Inflammatory macrophage treated with lipopolysaccharide for 4 hours (primary cell): ENCODE measurements around the gene CCDC61.

Experiments
- DNase-seq: peaks from one replicate; pipeline ENCODE4 v3.0.0-alpha.2; 2020

Gene CCDC61

DNA sequence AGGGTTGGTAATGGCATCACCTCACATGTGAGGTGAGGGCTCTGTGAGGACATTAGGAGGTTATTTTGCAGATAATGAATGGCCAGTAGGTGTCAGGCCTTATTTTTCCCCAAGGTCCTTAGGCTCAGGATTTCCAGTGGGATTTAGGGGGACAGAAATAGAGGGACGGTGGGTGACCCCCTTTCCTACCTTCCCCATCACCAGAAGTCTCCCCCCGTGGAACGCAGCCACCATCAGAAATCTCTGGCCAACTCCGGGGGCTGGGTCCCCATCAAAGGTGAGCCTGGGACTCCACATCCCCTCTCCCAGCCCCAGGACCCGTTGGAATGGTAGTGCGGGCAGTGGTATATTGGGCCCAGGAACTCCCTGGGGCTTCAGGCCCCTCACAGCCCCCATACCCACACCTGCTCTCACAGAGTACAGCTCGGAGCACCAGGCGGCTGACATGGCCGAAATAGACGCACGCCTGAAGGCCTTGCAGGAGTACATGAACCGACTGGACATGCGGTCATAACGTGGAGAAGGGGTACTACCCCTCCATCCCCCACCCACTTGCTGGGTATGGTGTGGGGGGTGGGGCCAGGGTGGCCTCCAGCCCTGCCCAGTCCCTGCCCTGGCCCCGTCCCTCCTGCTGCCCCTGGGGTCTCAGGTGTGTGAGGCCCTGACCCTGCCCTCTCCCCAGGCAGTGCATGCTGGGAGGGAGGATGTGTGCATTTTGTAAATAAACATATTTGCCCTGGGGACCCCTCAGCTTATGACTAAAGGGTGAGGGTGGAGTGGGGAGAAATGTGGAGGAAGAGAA, 22.8 kb downstream of the CCDC61 start:
- DNase-seq = no peak

DNA sequence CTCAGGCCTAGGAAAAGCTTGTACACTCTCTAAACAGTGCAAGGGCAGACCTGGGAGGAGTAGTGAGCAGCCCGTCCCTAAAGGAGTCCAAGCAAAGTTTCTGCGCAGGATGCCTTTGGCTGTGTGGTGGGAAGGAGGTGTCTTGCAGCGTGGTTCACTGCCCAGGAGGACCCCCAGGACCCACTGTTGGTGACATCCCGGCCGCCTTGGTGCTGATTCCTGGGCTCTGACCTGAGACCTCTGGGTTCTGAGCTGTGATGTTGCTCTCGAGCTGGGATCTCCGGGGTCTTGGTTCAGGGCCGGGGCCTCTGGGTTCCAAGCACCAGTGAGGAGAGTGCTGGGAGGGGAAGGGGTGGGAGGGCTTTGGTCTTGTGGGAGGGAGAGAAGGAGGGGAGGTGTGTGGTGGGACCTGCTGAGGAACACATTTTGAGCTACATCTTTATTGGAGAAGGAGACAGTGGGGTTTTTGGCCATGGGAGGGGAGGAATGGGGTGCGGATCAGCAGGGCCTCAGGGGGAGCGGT, 23.5 kb downstream of the CCDC61 start:
- no peak for DNase-seq

DNA sequence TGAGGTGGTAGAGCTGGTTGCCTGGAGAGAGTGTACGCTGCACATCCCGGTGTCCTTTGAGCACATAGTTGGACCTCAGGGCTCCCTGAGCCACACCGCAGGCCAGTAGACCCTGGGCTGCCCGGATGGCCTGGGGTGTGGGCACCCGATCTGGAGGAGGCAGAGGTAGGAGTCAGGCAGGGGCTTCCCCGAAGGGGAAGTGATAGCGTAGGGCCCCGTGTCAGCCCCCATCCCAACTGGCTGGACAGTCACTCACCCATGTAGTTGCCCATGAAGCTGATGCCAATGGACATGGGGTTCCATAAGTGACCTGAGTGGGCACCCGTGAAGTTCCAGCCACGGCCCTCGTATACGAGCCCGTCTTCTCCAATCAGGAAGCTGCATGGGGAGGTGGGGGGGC, 24.0 kb downstream of the CCDC61 start:
- no peak for DNase-seq

DNA sequence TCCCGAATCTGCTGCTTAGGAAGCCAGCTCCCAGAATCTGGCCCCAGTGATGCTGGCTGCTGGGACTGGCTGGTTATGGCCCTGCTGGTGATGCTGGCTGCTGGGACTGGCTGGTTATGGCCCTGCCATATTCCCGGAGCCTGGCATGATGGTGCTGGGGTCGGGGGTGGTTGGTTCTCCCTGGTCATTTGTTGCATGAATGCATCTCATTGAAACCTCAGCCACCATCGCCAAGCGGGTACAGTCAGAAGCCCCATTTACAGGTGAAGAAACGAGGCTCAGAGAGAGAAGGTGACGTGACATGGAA, 25.5 kb downstream of the CCDC61 start:
- no peak for DNase-seq

DNA sequence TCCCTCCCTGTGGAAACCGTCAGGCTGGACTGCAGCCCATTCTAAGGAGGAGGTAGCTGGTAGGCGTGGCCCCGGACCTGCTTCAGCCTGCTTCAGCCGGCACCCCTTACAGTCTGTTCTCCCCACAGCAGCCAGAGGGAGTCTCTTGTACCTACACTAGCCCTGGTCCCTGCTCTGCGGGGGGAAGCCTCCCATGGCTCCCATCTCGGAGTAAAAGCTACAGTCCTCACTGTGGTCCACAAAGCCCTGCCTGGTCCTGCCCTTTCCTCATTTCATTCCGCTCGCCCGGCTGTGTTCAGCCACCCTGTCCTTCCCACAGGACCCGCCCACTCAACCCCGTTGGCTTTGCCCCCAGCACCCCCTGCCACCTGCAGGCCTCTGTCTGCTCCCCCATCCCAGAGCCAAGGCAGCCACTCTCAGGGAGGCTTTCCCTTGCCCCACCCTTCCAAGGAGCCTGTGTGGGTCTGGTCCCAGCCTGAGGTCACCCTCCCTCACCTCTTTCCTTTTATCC, 26.3 kb downstream of the CCDC61 start:
- DNase-seq = no peak

DNA sequence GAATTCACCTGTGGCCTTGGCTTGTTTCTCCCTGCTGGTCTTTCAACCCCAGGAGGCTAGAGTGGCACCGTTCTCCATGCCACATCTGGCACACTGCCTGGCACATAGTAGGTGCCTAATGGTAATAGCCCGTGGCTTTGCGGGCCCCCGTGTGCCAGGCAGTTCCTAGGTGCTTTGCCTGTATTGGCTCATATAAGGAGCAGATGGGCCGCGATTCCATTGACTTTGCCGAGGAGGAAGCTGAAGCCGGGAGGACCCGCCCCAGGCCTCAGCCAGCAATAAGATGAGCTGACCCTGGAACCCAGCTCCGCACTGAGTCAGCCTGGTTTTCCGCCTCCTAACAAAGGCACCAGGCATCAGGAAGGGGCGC, 26.8 kb downstream of the CCDC61 start:
- DNase-seq = no peak

DNA sequence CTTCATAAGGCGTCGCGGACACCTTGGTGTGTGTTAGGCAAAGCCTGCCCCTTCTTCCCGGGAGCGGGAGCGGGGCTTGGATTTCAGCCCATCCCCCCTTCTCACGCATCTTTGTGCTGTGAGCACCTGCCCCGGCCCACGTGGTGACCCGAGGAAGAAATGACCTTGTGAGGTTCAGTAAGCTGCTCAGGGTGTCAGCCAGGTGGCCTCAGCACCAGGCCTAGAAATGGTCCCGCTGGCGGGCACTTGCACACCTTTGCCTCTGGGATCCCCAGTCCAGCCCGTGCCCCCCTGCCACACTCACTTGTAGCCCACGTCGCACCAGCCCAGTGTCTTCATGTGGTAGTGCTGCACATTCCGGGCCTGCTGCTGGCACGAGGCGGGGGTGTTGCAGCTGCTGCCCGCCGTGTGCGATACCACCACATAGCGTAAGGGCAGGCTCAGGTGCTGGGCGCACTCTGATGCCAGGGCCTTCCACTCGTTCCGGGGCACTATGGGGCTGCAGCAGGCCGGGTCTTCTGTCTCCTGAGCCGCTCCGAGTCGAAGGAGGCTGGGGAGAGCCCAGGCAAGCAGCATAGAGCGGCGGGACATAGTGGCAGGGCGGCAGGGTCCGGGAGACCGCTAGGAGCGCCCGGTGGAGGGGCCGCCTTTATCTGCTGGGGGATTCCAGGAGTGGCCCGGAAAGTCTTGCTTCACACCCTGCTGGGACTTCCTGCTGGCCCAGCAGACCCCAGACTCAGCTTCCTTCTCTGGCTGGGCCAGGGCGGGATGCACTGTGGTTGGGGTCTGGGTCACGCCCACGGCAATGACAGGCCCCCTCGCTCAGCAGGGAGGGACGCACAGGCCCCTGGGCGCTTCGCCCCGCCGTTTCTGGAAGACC, 27.4 kb downstream of the CCDC61 start, which contains the start of gene PGLYRP1:
PGLYRP1 (minus strand) TSS at position 623 of the 880 bp plus-strand sequence; CDS start at position 591, 32 bp downstream.
- no peak for DNase-seq

DNA sequence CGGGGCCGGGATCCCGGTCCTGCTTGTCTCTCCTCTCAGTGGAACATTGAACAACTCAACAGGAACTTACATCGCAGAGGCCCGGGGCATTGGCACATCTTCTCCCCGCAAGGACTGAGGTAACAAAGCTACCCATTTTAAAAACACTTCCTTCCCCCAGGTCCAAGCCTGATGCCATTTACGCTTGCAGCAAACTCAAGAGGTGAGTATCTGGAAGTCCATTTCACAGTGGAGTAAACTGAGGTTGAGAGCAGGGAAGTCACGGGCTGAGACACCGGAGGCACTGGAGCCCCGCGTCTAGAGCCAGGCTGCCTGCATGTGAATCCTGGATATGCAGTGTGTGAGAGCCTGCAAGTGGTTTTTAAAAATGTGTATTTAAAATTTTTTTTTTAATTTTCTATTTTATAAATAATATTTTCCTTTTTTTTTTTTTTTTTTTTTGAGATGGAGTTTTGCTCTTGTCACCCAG, 28.1 kb downstream of the CCDC61 start:
- no peak for DNase-seq

DNA sequence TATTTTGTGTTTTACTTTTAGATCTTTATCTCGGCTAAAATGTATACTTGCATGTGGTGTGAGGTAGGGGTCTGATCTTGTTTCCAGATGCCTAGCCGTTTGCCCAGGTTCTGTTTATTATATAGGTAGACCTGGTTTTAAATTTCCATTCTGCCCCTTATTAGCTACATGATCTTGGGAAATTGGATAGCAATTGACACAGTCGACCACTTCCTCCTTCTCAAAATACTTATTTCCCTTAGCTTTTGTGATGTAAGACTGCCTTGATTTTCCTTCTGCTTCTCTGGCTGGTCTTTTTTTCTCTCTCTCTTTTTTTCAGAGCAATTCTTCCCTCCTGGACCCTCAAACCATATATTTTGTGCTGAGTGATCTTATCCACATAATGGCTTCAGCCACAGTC, 30.6 kb downstream of the CCDC61 start:
- peak; percentile 56 for DNase-seq

DNA sequence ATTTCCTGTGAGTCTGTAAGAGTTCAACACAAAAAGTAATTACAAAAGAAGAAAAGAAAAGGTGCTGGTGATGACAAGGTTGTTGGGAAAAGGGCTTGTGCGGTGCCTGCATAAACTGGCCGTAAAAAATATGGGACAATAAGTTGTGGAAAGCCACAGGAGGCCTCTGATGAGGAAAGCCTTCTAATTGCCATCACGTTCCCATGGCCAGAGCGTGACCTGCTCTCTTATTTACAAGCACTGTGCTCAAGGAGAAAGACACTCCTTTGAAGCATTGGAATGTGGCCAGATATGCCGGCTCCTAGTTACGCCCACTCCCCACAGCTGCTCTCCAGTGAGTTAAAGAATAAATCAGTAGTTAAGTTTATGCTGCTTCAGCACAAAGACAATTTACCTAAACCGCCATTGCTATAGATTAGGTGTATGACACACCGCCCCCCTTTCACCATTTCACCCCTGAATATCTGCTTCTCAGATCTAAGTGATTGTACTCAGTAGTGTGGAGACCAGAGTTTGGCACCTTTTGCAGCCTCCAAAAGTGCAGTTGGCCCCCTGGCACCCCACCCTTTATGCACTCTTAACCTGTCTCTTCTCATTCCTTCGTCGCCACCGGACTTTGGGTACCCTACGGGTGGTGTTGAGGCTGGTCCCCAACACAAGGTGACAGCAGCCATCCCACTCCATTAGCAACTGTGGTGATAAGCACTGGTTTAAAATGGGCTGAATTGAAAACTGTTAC, 35.7 kb downstream of the CCDC61 start:
- no peak for DNase-seq

DNA sequence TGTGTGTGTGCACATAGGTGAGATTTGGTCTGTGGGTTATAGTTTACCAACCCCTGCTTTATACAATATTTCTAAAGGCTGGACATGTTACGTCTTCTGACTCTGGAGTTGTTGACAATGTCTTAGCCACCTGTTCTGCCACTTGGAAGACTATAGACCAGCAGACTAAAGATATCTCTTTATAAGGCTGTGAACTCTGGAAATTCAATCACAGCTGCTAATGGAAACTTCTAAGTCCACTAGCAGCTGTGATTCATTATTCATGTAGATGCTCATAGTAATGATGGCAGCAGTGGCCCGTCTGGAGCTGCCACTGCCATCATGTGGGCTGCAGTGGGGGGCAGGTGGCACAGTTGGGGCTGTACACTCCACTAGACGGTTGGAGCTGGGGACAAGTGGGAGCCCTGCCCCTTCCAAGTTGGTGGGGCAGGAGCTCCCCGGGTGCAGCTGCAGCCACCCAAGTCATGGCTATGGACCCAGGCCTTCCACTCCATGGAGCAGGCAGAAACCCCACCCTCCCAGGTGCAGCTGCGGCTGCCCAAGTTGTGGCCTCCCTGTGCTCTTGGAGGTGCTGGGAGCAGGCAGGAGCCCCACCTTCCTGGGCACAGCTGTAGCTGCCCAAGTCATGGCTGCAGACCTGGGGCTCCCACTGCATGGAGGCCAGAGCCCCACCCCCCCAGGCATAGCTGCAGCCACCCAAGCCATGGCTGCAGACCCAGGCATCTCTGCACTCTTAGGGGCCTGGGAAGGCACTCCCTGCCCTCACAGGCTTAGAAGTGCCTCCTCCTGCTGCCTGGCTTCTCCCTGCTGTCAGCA, 36.7 kb downstream of the CCDC61 start:
- DNase-seq = no peak

DNA sequence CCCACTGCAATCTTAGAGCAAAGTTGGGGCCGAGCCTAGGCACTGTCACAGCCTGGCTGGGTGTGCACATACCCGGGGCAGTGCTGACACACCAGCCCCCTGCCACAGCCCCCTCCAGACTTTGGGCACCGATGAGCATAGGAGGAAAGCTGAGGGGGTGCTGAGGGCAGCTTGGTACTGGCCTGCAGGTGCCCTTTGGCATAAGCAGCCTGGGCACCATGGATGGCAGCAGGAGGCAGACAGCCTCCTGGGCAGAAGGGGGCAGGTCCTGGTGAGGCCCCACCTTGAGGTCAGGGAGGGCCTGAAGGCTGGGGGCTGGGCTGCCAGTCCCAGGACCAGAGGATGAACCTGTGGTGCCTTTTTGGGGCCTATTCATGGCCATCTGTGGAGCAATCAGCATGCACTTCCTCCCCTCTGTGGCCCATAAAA, 37.3 kb downstream of the CCDC61 start:
- no peak for DNase-seq

DNA sequence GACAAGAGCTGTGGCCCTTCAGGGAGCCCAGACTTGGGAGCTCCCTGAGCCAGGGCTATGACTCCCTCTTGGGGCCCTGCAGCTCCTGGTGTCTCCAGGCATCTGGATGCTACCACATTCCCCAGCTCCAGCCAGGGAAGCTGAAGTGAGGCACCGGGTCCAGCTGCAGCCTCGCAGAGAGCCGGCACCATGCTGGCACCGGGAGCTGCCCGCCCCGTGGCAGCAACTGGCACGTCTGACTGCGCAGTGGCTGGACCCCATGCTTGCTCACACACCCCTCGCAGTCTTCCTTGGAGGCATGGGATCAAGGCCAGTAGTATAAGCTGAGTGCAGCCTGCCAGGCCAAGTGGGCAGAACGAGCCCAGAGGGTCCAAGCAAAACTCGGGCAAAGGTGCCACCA, 38.1 kb downstream of the CCDC61 start:
- DNase-seq = no peak

DNA sequence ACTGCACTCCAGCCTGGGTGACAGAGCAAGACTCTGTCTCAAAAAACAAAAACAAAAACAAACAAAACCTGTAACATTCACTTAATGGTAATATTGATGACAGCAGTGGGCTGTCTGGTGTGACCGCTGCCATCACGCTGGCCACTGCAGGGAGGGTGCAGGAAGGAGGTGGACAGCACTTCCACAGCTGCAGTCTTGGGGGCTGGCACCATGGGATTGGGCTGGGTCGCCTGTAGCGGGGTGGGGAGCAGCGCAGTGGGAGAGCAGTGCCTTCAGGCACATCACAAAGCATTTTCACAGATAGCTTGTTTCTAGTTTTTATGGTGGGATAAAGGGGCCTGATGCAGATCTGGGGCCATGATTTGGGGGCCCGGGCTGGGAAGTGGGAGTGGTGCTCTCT, 40.3 kb downstream of the CCDC61 start:
- no peak for DNase-seq

DNA sequence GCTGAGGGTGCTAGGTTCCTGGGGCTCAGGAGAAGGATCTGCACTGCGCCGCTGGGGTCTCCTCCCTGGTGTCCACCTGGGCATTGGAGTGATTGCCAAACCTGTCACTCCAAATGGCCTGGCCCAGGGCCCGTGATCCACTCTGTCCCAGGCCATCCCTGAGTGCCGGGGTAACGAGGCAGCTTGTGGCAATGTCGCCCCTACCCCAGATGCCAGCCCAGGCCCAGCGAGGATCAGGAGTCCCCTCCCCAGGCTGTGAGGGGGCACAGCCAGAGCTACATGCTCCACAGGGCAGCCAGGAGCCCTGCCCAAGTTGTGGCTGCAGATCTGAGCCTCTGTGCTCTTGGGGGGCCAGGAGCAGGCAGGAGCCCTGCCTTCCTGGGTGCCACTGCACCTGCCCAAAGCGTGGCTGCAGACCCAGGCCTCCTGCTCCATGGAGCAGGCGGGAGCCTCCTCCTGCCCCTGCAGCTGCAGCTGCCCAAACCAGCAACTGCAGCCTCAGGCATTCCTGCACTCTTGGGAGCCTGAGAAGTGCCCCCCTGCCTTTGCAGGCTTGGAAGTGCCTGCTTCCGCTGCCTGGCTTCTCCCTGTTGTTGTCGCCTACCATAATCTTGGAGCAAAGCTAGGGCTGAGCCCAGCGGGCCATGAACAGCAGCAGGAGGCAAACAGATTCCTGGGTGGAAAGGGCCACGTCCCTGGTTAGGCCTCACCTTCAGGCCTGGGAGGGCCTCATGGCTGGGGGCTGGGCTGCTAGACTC, 40.9 kb downstream of the CCDC61 start:
- no peak for DNase-seq

DNA sequence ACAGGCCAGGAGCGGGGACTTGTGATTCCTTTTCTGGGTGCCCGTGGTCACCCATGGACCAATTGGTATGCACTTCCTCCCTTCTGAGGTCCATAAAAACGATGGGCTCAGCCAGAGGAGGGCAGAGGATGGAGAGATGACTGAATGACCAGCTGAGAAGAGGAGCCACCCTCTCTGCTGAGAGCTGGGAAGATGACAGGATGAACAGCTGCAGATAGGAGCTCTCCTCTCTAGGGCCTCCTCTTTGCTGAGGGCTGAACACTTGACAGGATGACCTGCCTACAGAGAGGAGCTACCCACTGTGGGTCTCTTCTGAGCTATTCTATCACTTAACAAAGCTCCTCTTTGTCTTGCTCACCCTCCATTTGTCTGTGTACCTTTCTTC, 41.5 kb downstream of the CCDC61 start:
- DNase-seq = no peak

DNA sequence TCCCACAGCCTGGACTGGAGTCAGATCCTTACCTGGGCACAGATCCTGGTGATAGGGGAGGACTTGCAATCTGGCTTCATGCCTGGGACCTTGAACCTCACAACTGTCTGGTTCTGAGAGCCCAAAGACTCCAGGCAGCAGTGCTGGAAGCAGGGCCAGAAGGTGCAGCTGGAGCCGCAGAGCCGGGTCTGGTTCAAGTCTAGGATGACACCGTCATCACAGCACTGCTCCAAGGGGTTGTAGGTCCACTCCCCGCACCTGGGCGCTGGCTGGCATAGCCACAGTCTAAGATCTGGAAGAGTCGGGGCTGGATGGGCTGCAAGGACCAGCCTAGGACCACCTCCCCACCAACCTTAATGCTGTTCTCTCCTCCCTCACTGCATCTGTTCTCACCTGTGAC, 44.9 kb downstream of the CCDC61 start:
- DNase-seq = no peak

DNA sequence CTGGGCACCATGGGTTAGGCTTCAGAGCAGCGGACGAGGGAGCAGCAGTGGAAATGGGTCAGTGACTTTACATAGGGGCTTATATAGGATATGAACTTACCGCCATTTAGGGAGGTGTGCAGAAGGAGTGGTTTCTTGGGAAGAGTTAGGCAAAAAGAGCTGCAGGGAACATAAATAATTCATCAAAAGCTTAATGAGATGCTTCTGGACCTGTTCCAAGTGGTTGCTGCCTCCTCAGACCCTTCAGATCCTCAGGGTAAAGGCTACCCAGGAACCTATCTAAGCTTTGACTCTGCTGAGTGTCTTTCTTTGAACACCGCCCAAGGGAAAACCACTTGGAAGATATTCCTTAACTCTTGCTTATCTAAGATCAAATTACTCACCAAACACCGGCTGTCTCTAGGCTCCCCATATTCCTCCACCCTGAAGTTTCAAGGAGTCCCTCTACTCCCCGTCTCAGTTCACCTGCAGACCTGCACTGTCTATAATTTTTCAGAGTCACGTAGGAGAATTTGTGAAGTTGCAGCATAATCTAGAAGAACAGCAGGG, 45.8 kb downstream of the CCDC61 start, which contains the start of gene IGFL4:
IGFL4 (minus strand) TSS at position 51 of the 549 bp plus-strand sequence; CDS start at position 11, 40 bp downstream.
- DNase-seq = no peak

DNA sequence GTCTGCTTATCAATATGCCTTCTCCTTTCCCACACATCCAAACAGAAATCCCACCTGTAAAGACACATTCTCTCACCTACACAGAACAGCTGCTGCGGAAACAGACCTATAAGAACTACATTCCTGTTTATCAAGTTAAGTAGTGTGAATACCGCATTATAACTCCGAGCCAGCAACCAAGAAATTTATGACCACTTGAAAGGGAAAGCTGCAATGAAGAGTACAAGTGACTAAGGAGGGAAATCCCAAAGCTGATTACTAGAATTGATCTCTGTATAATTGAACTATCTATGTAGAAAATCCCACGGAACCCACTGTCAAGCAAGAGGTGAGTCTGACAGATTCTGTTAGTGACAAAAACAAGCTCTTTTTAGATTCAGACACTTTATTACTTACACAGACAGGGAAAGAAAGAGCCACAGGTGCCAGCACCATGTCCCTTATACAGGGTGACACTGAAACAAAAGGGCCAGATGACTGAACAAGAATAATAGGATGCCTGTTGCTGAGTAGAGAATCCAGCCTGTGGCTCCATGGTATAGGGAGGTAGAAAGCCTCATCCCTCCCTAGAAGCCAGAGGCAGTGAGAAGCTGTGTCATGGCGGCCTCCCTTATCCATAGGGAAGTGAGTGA, 47.1 kb downstream of the CCDC61 start:
- no peak for DNase-seq

DNA sequence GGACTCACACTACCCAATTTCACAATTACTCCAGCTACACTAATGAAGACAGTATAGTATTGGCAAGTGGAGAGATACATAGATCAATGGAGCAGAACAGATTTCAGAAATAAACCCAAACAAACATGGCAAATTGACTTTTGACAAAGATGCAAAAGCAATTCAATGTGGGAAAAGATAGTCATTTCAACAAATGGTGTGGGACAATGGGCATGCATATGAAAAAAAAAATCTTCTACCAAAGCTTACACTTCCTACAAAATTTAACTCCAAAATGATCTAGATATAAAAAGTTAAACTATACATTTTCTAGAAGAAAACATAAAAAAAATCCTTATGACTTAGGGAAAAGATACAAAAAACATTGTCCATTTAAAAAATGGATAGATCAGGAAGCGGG, 48.3 kb downstream of the CCDC61 start:
- no peak for DNase-seq
